RWPE2 (cell line): ENCODE measurements around the gene BHLHE40.

Experiments
- ATAC-seq: fragments of 200-7000 bp; cut with Tn5 transposase; 3 replicates; pipeline ENCODE4 v1.9.1; 2021; ENCODE audit warnings: low read depth
- DNase-seq: peaks from one replicate; pipeline ENCODE4 v3.0.0-alpha.2; 2020; ENCODE audit warnings: low spot score
- H3K27ac ChIP-seq: fragments of 450-650 bp; 2 replicates; pipeline ENCODE4 v1.5.1; 2017; ENCODE audit warnings: mild to moderate bottlenecking; ENCODE audit not compliant: poor library complexity, severe bottlenecking
- H3K27me3 ChIP-seq: fragments of 250-450 bp; sonication (Bioruptor Pico); 2 replicates; pipeline ENCODE4 v1.5.1; 2021; ENCODE audit warnings: mild to moderate bottlenecking, moderate library complexity; ENCODE audit not compliant: insufficient read depth, poor library complexity, severe bottlenecking
- H3K36me3 ChIP-seq: fragments of 250-450 bp; sonication (Bioruptor Pico); 2 replicates; pipeline ENCODE4 v1.5.1; 2020; ENCODE audit warnings: low read depth, mild to moderate bottlenecking, moderate library complexity
- H3K4me1 ChIP-seq: fragments of 250-450 bp; sonication (Bioruptor Pico); 2 replicates; pipeline ENCODE4 v1.5.1; 2021; ENCODE audit warnings: mild to moderate bottlenecking, moderate library complexity; ENCODE audit not compliant: insufficient read depth, poor library complexity, severe bottlenecking
- H3K4me3 ChIP-seq: fragments of 250-450 bp; sonication (Bioruptor Pico); 2 replicates; pipeline ENCODE4 v1.5.1; 2021; ENCODE audit warnings: mild to moderate bottlenecking, moderate library complexity; ENCODE audit not compliant: severe bottlenecking
- H3K9me3 ChIP-seq: fragments of 250-450 bp; sonication (Bioruptor Pico); 2 replicates; pipeline ENCODE4 v1.5.1; 2021; ENCODE audit warnings: mild to moderate bottlenecking, moderate library complexity; ENCODE audit not compliant: severe bottlenecking
- TF ChIP-seq, protein P1 (sequence below): fragments of 450-650 bp; IDR thresholded peaks from one replicate; pipeline ENCODE4 v1.5.1; 2017; ENCODE audit warnings: mild to moderate bottlenecking, moderate library complexity; ENCODE audit not compliant: poor library complexity, severe bottlenecking

Gene BHLHE40

DNA sequence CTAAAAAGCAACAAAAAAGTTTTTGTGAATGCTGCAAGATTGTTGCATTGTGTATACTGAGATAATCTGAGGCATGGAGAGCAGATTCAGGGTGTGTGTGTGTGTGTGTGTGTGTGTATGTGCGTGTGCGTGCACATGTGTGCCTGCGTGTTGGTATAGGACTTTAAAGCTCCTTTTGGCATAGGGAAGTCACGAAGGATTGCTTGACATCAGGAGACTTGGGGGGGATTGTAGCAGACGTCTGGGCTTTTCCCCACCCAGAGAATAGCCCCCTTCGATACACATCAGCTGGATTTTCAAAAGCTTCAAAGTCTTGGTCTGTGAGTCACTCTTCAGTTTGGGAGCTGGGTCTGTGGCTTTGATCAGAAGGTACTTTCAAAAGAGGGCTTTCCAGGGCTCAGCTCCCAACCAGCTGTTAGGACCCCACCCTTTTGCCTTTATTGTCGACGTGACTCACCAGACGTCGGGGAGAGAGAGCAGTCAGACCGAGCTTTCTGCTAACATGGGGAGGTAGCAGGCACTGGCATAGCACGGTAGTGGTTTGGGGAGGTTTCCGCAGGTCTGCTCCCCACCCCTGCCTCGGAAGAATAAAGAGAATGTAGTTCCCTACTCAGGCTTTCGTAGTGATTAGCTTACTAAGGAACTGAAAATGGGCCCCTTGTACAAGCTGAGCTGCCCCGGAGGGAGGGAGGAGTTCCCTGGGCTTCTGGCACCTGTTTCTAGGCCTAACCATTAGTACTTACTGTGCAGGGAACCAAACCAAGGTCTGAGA lies 4.7 kb downstream of the BHLHE40 start:
- TF ChIP-seq, protein P1, sequence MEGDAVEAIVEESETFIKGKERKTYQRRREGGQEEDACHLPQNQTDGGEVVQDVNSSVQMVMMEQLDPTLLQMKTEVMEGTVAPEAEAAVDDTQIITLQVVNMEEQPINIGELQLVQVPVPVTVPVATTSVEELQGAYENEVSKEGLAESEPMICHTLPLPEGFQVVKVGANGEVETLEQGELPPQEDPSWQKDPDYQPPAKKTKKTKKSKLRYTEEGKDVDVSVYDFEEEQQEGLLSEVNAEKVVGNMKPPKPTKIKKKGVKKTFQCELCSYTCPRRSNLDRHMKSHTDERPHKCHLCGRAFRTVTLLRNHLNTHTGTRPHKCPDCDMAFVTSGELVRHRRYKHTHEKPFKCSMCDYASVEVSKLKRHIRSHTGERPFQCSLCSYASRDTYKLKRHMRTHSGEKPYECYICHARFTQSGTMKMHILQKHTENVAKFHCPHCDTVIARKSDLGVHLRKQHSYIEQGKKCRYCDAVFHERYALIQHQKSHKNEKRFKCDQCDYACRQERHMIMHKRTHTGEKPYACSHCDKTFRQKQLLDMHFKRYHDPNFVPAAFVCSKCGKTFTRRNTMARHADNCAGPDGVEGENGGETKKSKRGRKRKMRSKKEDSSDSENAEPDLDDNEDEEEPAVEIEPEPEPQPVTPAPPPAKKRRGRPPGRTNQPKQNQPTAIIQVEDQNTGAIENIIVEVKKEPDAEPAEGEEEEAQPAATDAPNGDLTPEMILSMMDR = no peak
- H3K27ac ChIP-seq = peak overlapping the region; percentile 98
- H3K4me3 ChIP-seq = peak overlapping the region; percentile 95
- ATAC-seq = peak; percentile 6
- H3K36me3 ChIP-seq = peaks cover 60% of the 10 kb centered on the region
- H3K27me3 ChIP-seq = no peaks in the 10 kb centered on the region
- no peaks in the 10 kb centered on the region for H3K9me3 ChIP-seq
- DNase-seq = no peak
- peaks cover 37% of the 10 kb centered on the region for H3K4me1 ChIP-seq

GRCh38 chr3:4984511-4984864 lies 5.3 kb downstream of the BHLHE40 start:
- H3K4me1 ChIP-seq = peaks cover 37% of the 10 kb centered on the region
- DNase-seq = no peak
- TF ChIP-seq, protein P1 = no peak
- no peak for ATAC-seq
- peak overlapping the region; percentile 98 for H3K27ac ChIP-seq
- H3K4me3 ChIP-seq = peak overlapping the region; percentile 95
- no peaks in the 10 kb centered on the region for H3K27me3 ChIP-seq
- H3K9me3 ChIP-seq = no peaks in the 10 kb centered on the region
- peaks cover 59% of the 10 kb centered on the region for H3K36me3 ChIP-seq

DNA sequence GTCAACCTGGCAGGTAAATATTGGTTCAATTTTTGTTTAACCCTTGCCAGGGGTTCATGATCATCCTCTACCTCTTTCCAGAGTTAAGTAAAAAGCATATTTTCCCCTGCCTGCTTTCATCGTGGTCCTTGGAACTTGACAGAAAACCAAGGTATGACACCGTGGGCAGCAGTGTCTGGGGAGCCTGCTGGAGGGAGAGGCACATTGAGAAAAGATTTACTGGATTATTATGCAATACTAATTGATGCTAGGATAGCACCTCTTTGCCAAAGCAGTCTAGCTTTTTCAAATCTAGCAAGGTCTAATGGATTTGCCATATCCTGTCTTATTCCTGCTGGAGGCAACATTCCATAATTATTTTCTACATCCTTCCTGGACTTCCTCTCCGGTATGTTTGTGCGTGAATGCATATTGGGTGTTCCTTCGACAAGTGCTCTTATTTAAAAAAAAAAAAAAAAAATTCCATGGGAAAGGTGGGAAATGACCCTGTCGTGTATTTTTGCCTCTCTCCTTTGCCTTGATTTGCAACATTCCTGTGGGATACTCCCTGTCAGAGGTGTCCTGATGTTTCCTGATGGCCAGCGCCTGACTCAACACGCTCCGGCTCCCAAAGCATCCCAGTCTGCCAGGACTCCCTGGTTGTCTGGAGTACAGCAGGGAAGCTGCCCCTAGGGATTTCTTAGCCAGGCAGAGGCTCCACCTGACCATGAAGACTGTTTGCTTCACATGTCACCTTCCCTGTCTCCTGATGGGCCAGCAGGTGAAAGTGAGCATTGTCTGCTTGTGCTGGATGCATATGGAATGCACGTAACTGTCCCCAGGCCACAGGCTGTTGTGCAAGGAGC lies 6.3 kb downstream of the BHLHE40 start:
- Histone ChIP-seq H3K27ac (peak overlapping the region; percentile 98), H3K9me3 (no peaks in the 10 kb centered on the region), H3K4me3 (no peak overlapping the region), H3K27me3 (no peaks in the 10 kb centered on the region), H3K4me1 (peaks cover 37% of the 10 kb centered on the region), H3K36me3 (peaks cover 48% of the 10 kb centered on the region)
- DNase-seq (peak; percentile 88), ATAC-seq (peak; percentile 61)
- TF ChIP-seq, protein P1 = no peak

DNA sequence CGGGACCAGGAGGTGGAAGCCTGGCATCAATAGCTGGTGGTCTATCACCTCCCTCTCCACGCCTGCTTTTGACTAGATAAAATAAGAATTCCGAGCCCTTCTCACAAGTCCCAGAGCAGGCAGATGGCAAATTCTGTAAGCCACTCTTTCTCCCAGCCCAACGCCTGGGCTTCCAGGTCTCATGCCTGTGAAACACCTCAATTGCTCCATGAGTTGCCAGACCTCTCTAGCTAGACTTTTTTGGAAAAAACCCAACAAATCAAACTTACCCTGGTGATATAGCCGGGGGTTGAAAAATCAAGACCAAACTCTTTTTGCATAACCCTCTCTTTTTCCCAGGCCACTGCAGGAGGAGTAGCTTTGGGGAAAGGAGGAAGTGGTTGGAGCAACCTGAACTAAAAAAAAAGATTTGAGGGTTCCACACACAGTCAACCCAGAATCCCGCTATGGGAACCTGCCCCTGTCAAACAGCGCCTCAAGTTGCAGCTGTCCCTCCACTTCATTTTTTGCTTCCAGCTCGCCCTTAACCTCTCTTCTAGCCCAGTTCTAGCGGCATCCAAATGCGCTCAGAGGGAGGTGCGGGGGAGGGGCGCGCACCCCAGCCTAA lies 7.0 kb downstream of the BHLHE40 start:
- peaks cover 37% of the 10 kb centered on the region for H3K4me1 ChIP-seq
- H3K27me3 ChIP-seq = no peaks in the 10 kb centered on the region

More for the DNA sequence above, 7.0 kb downstream of the BHLHE40 start:
- peaks cover 41% of the 10 kb centered on the region for H3K36me3 ChIP-seq
- peak overlapping the region; percentile 98 for H3K27ac ChIP-seq
- H3K4me3 ChIP-seq = no peak overlapping the region
- no peaks in the 10 kb centered on the region for H3K9me3 ChIP-seq
- no peak for DNase-seq
- TF ChIP-seq, protein P1 = no peak
- ATAC-seq = peak; percentile 0
